ENCODE measurements around the gene METTL27. TPM values are rescaled to one million over a fixed set of nuclear protein-coding genes. Genes with fewer than 3 reads are reported as not detected.
"Not testable (repeated sequence)": the region's sequence is repeated elsewhere in the genome, so short reads cannot be mapped to it uniquely, and the experiment has no call there.

METTL27 gene
- total RNA-seq, 1 experiment from 2014 or later, result 2.9 TPM

DNA sequence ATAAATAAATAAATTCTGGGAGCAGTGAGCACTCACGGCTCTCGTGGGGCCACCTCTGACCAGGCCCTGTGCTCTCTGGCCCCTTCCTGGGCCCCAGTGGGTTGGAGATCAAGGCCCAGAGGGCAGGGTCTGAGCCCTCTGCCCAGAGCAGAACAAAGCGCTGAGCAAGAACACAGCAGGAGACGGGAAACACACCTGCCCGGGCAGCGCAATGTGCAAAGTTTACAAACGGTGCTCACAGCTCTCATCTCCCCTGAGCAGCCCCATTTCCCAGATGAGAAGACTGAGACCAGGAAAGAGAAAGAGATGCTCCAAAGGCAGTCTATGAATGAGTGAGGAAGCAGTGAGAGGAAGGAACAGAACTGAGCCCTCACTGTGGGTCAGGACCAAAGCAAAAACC, 3.0 kb downstream of the METTL27 start:
- H3K36me3 ChIP-seq, result no peaks in the 10 kb centered on the region
- no peaks in the 10 kb centered on the region for H3K27me3 ChIP-seq (replicated peaks)
- no peak overlapping the region for H3K4me3 ChIP-seq
- no peak for DNase-seq (ENCODE audit: low read depth in 1 of 2, low spot score in 2 of 2)
- H3K9me3 ChIP-seq (replicated peaks), result no peaks in the 10 kb centered on the region
- peaks cover 7% of the 10 kb centered on the region for H3K4me1 ChIP-seq (replicated peaks)
- no peak overlapping the region for H3K27ac ChIP-seq

DNA sequence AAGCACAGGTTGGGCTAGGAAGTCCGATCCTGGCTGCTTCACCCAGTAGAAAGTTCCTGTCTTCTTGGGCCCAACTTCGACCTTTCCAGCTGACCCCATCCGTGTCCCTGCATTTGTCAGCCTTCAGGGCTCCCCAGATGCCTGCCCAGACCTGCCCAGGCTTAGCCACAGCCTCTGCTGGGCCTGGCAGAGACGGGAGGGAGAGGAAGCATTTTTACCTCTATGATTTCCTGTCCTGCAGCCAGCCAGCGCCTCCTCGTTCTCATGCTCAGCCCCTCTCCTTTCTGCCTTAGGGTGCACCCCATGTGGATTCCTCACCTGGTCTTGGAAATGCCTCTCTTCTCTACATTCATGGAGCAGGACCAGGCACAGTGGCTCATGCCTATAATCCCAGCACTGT, 3.7 kb downstream of the METTL27 start:
- H3K4me1 ChIP-seq (replicated peaks), result peaks cover 7% of the 10 kb centered on the region
- no peaks in the 10 kb centered on the region for H3K9me3 ChIP-seq (replicated peaks)
- no peak overlapping the region for H3K4me3 ChIP-seq
- no peaks in the 10 kb centered on the region for H3K36me3 ChIP-seq
- no peaks in the 10 kb centered on the region for H3K27me3 ChIP-seq (replicated peaks)
- no peak overlapping the region for H3K27ac ChIP-seq
- no peak for DNase-seq (ENCODE audit: low read depth in 1 of 2, low spot score in 2 of 2)

DNA sequence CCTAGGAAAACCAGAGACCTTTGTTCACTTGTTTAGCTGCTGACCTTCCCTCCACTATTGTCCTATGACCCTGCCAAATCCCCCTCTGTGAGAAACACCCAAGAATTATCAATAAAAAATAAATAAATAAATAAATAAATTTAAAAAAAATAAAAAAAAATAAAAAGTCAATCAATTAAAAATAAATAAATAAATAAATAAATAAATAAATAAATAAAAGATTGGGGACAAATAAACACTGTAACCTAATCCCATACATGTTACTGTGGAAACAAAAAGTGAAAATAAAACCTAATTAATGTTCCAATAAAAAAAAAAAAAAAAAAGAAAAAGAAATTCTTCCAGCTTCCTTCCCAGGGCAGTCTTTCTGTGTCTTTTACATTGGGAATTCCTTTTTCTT, 5.1 kb downstream of the METTL27 start:
- not testable (repeated sequence) for H3K4me3 ChIP-seq; DNase-seq (ENCODE audit: low read depth in 1 of 2, low spot score in 2 of 2); H3K9me3 ChIP-seq (replicated peaks); H3K27ac ChIP-seq; H3K27me3 ChIP-seq (replicated peaks); H3K36me3 ChIP-seq
- H3K4me1 ChIP-seq (replicated peaks), result peaks cover 12% of the 10 kb centered on the region

DNA sequence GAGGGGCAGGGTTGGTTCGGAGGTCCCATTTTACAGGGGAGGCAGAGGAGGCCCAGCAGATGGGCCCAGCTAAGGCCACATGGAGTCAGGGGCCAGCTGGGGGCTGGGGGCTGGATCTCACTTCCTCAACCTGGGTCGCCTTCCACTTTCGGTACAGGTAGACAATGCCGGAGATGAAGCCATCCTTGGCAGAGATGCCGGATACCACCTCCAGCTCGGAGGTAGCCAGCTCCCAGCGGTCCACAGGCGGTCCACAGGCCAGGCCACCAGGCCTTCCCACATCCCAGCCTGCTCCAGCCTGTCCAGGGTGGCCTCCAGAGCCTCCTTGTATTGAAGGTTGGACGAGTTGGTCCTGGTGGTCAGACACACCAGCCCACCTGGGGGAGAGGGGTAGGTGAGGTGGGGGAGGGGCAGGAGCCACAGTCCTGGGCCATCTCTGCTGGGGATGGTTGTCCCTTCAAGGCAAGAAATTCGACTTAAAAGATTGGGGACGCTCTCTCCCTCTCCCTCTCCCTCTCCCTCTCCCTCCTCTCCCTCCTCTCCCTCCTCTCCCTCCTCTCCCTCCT, 7.6 kb downstream of the METTL27 start:
- no peak overlapping the region for H3K27ac ChIP-seq
- DNase-seq (ENCODE audit: low read depth in 1 of 2, low spot score in 2 of 2), result no peak
- H3K27me3 ChIP-seq (replicated peaks), result no peaks in the 10 kb centered on the region
- H3K36me3 ChIP-seq, result no peaks in the 10 kb centered on the region
- H3K9me3 ChIP-seq (replicated peaks), result no peaks in the 10 kb centered on the region
- peaks cover 4% of the 10 kb centered on the region; the same call in 1 of the 2 replicates for H3K4me1 ChIP-seq (replicated peaks)
- no peak overlapping the region for H3K4me3 ChIP-seq

DNA sequence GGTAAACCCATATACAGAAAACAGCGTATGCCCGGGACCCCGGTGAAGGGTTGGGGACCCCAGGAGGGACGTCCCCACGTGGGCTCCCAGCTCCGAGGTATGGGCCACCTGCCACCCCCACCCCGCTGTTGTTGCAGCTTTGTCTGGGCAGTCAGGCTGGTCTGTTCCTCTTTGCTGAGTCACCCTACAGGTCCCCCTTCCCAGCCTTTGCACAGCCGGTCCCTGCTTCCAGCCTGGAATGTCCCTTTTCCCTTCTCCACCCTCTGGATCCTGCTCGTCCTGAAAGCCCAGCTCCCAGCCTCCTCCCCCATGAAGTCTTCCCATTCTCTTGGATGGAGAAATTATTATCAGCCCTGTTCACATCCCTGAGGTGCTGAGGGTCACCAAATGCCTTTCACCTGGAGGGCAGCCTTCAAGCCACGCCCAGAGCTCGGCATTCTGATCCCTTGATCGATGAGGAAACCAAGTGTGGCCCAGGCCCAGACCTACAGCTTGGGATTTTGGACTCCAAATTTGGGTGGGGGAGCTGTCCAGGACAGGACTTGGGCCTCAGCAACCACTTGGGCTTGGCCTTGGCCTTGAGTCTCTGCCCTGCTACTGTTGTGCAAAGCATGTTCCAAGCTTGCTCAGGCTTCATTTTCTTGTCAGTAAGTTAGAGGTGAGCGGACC, 8.9 kb downstream of the METTL27 start:
- no peaks in the 10 kb centered on the region for H3K36me3 ChIP-seq
- H3K27ac ChIP-seq, result no peak overlapping the region
- DNase-seq (ENCODE audit: low read depth in 1 of 2, low spot score in 2 of 2), result no peak
- peaks cover 9% of the 10 kb centered on the region for H3K4me1 ChIP-seq (replicated peaks)
- no peak overlapping the region for H3K4me3 ChIP-seq
- H3K27me3 ChIP-seq (replicated peaks), result no peaks in the 10 kb centered on the region
- no peaks in the 10 kb centered on the region for H3K9me3 ChIP-seq (replicated peaks)

DNA sequence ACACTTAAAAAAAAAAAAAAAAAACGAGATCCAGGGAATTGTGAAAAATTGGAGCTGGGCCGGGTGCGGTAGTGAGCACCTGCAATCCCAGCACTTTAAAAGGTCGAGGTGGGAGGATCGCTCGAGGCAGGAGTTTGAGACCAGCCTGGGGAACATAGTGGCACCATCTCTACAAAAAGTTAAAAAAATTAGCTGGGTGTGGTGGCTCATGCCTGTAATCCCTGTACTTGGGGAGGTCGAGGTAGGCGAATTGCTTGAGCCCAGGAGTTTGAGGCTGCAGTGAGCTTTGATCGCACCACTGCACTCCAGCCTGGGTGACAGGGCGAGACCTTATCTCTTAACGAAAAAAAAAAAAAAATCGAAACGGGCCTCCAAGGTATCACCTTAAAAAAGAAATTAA, 9.5 kb downstream of the METTL27 start:
- Histone ChIP-seq H3K9me3 (replicated peaks) (no peaks in the 10 kb centered on the region), H3K4me3 (no peak overlapping the region), H3K36me3 (no peaks in the 10 kb centered on the region), H3K27ac (no peak overlapping the region), H3K27me3 (replicated peaks) (no peaks in the 10 kb centered on the region), H3K4me1 (replicated peaks) (peaks cover 13% of the 10 kb centered on the region)
- DNase-seq (ENCODE audit: low read depth in 1 of 2, low spot score in 2 of 2), result no peak

DNA sequence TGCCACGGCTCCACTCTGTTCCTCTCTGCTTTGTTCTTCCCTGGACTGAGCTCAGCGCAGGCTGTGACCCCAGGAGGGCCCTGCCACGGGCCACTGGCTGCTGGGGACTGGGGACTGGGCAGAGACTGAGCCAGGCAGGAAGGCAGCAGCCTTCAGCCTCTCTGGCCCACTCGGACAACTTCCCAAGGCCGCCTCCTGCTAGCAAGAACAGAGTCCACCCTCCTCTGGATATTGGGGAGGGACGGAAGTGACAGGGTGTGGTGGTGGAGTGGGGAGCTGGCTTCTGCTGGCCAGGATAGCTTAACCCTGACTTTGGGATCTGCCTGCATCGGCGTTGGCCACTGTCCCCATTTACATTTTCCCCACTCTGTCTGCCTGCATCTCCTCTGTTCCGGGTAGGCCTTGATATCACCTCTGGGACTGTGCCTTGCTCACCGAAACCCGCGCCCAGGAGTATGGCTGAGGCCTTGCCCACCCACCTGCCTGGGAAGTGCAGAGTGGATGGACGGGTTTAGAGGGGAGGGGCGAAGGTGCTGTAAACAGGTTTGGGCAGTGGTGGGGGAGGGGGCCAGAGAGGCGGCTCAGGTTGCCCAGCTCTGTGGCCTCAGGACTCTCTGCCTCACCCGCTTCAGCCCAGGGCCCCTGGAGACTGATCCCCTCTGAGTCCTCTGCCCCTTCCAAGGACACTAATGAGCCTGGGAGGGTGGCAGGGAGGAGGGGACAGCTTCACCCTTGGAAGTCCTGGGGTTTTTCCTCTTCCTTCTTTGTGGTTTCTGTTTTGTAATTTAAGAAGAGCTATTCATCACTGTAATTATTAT, 10.3 kb downstream of the METTL27 start:
- Histone ChIP-seq H3K9me3 (replicated peaks) (no peaks in the 10 kb centered on the region), H3K36me3 (no peaks in the 10 kb centered on the region), H3K27me3 (replicated peaks) (no peaks in the 10 kb centered on the region), H3K4me1 (replicated peaks) (peaks cover 18% of the 10 kb centered on the region), H3K4me3 (no peak overlapping the region), H3K27ac (no peak overlapping the region)
- DNase-seq (ENCODE audit: low read depth in 1 of 2, low spot score in 2 of 2), result no peak

DNA sequence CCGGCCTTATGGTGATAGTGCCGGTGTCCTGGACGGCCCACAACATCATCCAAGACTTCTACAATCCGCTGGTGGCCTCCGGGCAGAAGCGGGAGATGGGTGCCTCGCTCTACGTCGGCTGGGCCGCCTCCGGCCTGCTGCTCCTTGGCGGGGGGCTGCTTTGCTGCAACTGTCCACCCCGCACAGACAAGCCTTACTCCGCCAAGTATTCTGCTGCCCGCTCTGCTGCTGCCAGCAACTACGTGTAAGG, 10.8 kb downstream of the METTL27 start:
- Histone ChIP-seq H3K27me3 (replicated peaks) (no peaks in the 10 kb centered on the region), H3K4me1 (replicated peaks) (peaks cover 18% of the 10 kb centered on the region), H3K4me3 (no peak overlapping the region), H3K9me3 (replicated peaks) (no peaks in the 10 kb centered on the region), H3K27ac (no peak overlapping the region), H3K36me3 (no peaks in the 10 kb centered on the region)
- no peak for DNase-seq (ENCODE audit: low read depth in 1 of 2, low spot score in 2 of 2)

DNA sequence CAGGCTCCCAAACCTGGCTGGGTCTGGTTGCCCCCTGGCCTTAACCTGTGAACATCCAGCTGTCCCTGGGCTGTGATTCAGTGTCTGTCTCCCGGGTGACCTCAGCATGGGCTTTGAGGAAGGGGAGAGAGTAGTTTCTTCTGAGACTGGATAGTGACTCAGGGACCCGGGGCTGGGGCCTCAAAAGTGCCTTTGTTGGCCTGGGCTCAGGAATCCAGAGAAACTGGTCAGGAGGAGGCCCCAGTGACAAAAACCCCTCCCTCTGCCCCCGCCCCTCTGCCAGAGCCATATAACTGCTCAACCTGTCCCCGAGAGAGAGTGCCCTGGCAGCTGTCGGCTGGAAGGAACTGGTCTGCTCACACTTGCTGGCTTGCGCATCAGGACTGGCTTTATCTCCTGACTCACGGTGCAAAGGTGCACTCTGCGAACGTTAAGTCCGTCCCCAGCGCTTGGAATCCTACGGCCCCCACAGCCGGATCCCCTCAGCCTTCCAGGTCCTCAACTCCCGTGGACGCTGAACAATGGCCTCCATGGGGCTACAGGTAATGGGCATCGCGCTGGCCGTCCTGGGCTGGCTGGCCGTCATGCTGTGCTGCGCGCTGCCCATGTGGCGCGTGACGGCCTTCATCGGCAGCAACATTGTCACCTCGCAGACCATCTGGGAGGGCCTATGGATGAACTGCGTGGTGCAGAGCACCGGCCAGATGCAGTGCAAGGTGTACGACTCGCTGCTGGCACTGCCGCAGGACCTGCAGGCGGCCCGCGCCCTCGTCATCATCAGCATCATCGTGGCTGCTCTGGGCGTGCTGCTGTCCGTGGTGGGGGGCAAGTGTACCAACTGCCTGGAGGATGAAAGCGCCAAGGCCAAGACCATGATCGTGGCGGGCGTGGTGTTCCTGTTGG, 11.4 kb downstream of the METTL27 start, which contains the start of gene CLDN4:
CLDN4 (plus strand) TSS at position 316 of the 903 bp plus-strand sequence; CDS start at position 522, 206 bp downstream.
- H3K9me3 ChIP-seq (replicated peaks), result no peaks in the 10 kb centered on the region
- no peak within 1 kb of the TSS for H3K4me3 ChIP-seq
- no peak for DNase-seq (ENCODE audit: low read depth in 1 of 2, low spot score in 2 of 2)
- no peaks in the 10 kb centered on the region for H3K36me3 ChIP-seq
- H3K4me1 ChIP-seq (replicated peaks), result peaks cover 18% of the 10 kb centered on the region
- no peaks in the 10 kb centered on the region for H3K27me3 ChIP-seq (replicated peaks)
- no peak within 1 kb of the TSS for H3K27ac ChIP-seq

DNA sequence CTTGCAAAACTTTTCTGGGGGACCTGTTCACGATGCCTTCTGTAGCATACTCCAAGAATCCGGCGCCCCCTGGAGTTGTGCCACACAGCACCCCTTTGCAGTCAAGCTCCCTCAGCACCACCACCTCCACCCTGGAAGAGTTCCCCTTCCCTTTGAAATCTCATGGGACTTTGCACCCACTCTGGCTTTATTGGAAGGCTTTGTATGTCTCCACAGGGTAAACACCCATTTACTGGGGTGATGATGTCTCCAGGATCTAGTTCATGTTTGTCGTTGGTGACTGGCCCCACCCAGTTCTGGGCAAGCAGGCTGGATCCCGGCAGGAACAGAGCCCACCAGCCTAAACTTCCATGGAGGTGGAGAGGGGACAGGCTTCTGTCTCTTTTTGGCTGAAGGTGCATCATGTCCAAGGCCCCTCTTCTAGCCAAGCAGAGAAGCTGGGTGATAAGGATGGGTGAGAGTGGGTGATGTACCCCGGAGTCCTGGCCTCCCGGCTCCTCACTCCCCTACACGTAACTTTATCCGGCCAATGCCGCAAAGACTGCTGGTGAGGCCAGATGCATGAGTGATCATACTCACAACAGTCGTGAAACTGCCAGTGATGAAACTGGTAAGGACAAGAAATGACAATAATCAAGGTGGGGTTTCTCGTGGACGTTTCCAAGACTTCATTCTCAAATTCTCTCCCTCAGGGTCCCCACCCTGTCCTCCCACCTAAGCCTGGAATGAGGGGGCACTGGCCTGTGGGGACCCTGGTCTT, 12.2 kb downstream of the METTL27 start:
- Histone ChIP-seq H3K4me3 (no peak overlapping the region), H3K4me1 (replicated peaks) (peaks cover 18% of the 10 kb centered on the region)

DNA sequence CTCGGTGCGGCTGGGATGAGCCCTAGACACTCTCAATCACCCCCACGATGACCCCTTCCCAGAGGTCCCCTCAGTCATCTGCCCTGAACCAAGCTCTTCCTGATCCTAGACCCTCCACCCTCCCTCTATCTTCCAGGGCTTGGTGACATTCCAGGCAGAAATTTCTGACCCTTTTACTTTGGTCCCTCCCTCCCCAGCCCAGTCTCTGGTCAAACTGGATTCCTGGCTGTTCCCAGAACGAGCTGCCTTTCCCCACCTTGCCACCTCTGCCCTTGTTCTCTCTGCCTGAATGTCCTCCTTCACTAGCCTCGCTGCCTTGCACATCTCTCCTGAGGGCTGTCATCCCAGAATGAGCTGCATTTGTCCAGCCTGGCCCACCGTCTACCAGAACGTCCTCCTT, 12.8 kb downstream of the METTL27 start:
- Histone ChIP-seq H3K27ac (no peak overlapping the region), H3K36me3 (no peaks in the 10 kb centered on the region), H3K4me1 (replicated peaks) (peaks cover 18% of the 10 kb centered on the region), H3K4me3 (no peak overlapping the region), H3K9me3 (replicated peaks) (no peaks in the 10 kb centered on the region), H3K27me3 (replicated peaks) (no peaks in the 10 kb centered on the region)
- no peak for DNase-seq (ENCODE audit: low read depth in 1 of 2, low spot score in 2 of 2)

More for the DNA sequence above, 12.2 kb downstream of the METTL27 start:
- no peak for DNase-seq (ENCODE audit: low read depth in 1 of 2, low spot score in 2 of 2)
- Histone ChIP-seq H3K27me3 (replicated peaks) (no peaks in the 10 kb centered on the region), H3K36me3 (no peaks in the 10 kb centered on the region), H3K27ac (no peak overlapping the region), H3K9me3 (replicated peaks) (no peaks in the 10 kb centered on the region)

DNA sequence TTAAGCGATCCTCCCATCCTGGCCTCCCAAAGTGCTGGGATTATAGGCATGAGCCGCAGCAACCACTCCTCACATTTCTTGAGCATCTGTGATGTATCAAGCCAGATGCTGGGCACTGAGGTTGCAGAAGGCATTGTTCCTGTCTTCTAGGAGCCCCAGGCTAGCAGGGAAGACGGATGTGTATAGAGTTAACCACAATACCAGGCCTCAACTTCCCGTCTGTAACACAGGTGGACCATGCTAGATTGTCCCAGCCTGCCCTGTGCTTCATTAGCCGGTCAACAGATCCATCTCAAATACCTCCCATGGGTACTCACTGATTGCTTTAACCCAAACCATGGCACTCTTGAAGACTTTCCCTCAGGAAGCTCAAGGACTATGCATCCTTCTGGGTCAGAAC, 13.3 kb downstream of the METTL27 start:
- DNase-seq (ENCODE audit: low read depth in 1 of 2, low spot score in 2 of 2), result no peak
- no peaks in the 10 kb centered on the region for H3K27me3 ChIP-seq (replicated peaks)
- peaks cover 18% of the 10 kb centered on the region for H3K4me1 ChIP-seq (replicated peaks)
- no peak overlapping the region for H3K4me3 ChIP-seq
- H3K27ac ChIP-seq, result no peak overlapping the region
- no peaks in the 10 kb centered on the region for H3K9me3 ChIP-seq (replicated peaks)
- no peaks in the 10 kb centered on the region for H3K36me3 ChIP-seq

Measured in SJSA1 (cell line).